HG02885 (cell line): ENCODE measurements around the gene QKI.

Source experiments
- ATAC-seq: cut with Tn5 transposase; IDR thresholded peaks from one replicate; pipeline ENCODE4 v1.9.1; 2021; ENCODE audit warnings: mild to moderate bottlenecking; ENCODE audit not compliant: unreplicated experiment, poor library complexity

Gene QKI

GRCh38 chr6:163390770-163391169, 23.7 kb upstream of the QKI start:
- no peak for ATAC-seq

GRCh38 chr6:163391985-163392384, 22.5 kb upstream of the QKI start:
- no peak for ATAC-seq

- no peak for ATAC-seq
These were observed 22.0 kb upstream of the QKI start for GRCh38 chr6:163392533-163392932.

GRCh38 chr6:163393923-163394322, 20.6 kb upstream of the QKI start:
- no peak for ATAC-seq

- ATAC-seq: no peak
These were observed 19.9 kb upstream of the QKI start for GRCh38 chr6:163394659-163395058.

GRCh38 chr6:163395122-163395830, 19.2 kb upstream of the QKI start:
- no peak for ATAC-seq

- ATAC-seq: no peak
These were observed 18.7 kb upstream of the QKI start for GRCh38 chr6:163395831-163396185.

- no peak for ATAC-seq
These were observed 17.2 kb upstream of the QKI start for GRCh38 chr6:163397326-163397725.

GRCh38 chr6:163398115-163398514, 16.4 kb upstream of the QKI start:
- ATAC-seq: no peak

- ATAC-seq: peak; percentile 75
These were observed 15.7 kb upstream of the QKI start for GRCh38 chr6:163398815-163399214.

GRCh38 chr6:163400509-163400908, 14.0 kb upstream of the QKI start:
- ATAC-seq: no peak

- ATAC-seq: no peak
These were observed 13.3 kb upstream of the QKI start for GRCh38 chr6:163401039-163401885.

GRCh38 chr6:163402616-163403015, 11.9 kb upstream of the QKI start:
- no peak for ATAC-seq

GRCh38 chr6:163404825-163405265, 9.7 kb upstream of the QKI start:
- ATAC-seq: no peak

GRCh38 chr6:163405412-163406309, 8.9 kb upstream of the QKI start:
- ATAC-seq: peak; percentile 84

- ATAC-seq: peak; percentile 16
These were observed 8.2 kb upstream of the QKI start for GRCh38 chr6:163406366-163406765.

- no peak for ATAC-seq
These were observed 7.7 kb upstream of the QKI start for GRCh38 chr6:163406830-163407229.

- no peak for ATAC-seq
These were observed 6.0 kb upstream of the QKI start for GRCh38 chr6:163408352-163408991.

GRCh38 chr6:163409712-163410111, 4.8 kb upstream of the QKI start:
- ATAC-seq: no peak

GRCh38 chr6:163412341-163412740, 2.2 kb upstream of the QKI start:
- no peak for ATAC-seq
